Smooth muscle cell (in vitro differentiated cells): ENCODE results near the gene WSB1. TPM values are rescaled to one million over a fixed set of nuclear protein-coding genes. Genes with fewer than 3 reads are reported as not detected.

Experiments
- DNase-seq: peaks from one replicate; lab custom pipeline; 2025; ENCODE audit not compliant: unreplicated experiment; lab: John Stamatoyannopoulos, UW
- H2AFZ ChIP-seq: fragments of 200-600 bp; sonication (generic); 2 replicates; pipeline ENCODE4 v1.6.0; 2016; ENCODE audit warnings: antibody characterized with exemption, low read depth, mild to moderate bottlenecking
- H3F3A ChIP-seq: fragments of 200-600 bp; sonication (generic); 2 replicates; pipeline ENCODE4 v1.6.0; 2017; ENCODE audit warnings: antibody characterized with exemption, low read depth
- H3K27ac ChIP-seq: fragments of 200-600 bp; sonication (generic); 2 replicates; pipeline ENCODE4 v1.5.1; 2016; ENCODE audit warnings: low read depth, mild to moderate bottlenecking
- H3K27me3 ChIP-seq: fragments of 200-600 bp; sonication (generic); 2 replicates; pipeline ENCODE4 v1.6.1; 2016; ENCODE audit warnings: low read depth, mild to moderate bottlenecking
- H3K36me3 ChIP-seq: fragments of 200-600 bp; sonication (generic); 2 replicates; pipeline ENCODE4 v1.5.1; 2016; ENCODE audit warnings: low read depth
- H3K4me1 ChIP-seq: fragments of 200-600 bp; sonication (generic); 2 replicates; pipeline ENCODE4 v1.5.1; 2016; ENCODE audit warnings: low read depth
- H3K4me2 ChIP-seq: fragments of 200-600 bp; sonication (generic); 2 replicates; pipeline ENCODE4 v1.6.0; 2016; ENCODE audit warnings: mild to moderate bottlenecking
- H3K4me3 ChIP-seq: fragments of 200-600 bp; sonication (generic); 2 replicates; pipeline ENCODE4 v1.5.1; 2016; ENCODE audit warnings: mild to moderate bottlenecking
- H3K79me2 ChIP-seq: fragments of 200-600 bp; sonication (generic); 2 replicates; pipeline ENCODE4 v1.6.0; 2016; ENCODE audit warnings: low read depth, mild to moderate bottlenecking
- H3K9ac ChIP-seq: fragments of 200-600 bp; sonication (generic); 2 replicates; pipeline ENCODE4 v1.6.0; 2016; ENCODE audit warnings: low read depth
- H3K9me3 ChIP-seq: fragments of 200-600 bp; sonication (generic); replicated peaks from 2 replicates; pipeline ENCODE4 v1.5.1; 2016; ENCODE audit warnings: low read depth
- H4K20me1 ChIP-seq: fragments of 200-600 bp; sonication (generic); 2 replicates; pipeline ENCODE4 v1.6.0; 2016; ENCODE audit warnings: low read depth
- WGBS: methylation state at CpG from one replicate; pipeline ENCODE4 v1.1.7; 2016; ENCODE audit warnings: low lambda C conversion rate; 5-methylcytosine and 5-hydroxymethylcytosine counted together
- polyA plus RNA-seq: library from polyadenylated mRNA; unstranded; fragments of >200 nt; fragmentation: Nextera tagmentation; extraction: Ambion mirVana; gene quantifications from 2 replicates; pipeline ENCODE4 v1.2.1, GENCODE V29; 2016
- total RNA-seq: library from RNA; depleted of rRNA; stranded (reverse); fragments of >200 nt; gene quantifications from 2 replicates; pipeline ENCODE4 v1.2.3, GENCODE V29; 2014
- TF ChIP-seq, protein P1 (sequence below): fragments of 200-600 bp; sonication (generic); IDR thresholded peaks from 2 replicates; pipeline ENCODE4 v1.5.1; 2017; ENCODE audit warnings: borderline replicate concordance, mild to moderate bottlenecking, antibody characterized with exemption; ENCODE audit not compliant: insufficient read depth, poor library complexity, severe bottlenecking

WSB1 gene
- total and polyA plus RNA-seq, 2 experiments from 2014 or later = 156 to 256 TPM

DNA sequence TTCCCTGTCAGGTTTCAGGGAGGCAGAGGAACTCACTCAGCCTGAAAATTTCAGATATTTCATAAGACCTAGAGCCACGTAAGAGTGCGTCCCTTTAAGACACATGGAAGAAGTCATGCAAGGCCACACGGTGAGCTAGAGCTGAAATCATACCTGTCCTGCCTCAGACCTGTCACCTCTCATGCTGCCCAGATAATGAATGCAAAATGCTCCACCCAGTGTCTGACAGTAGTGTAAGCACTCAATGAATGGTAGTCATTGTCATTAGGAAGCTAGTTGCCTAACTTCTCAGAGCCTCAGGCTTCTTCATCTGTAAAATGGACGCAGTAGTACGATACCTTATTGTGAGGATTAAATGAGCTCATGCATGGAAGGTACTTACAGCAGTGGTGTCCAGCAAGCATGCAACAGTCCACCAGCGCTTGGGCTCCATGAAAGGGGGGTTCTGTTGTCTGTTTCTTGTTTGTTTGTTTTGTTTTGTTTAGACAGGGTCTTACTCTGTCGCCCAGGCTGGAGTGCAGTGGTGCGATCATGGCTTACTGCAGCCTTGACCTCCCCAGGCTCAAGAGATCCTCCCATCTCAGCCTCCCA lies 60.7 kb downstream of the WSB1 start:
- no peak for DNase-seq
- peak overlapping the region; percentile 89 for H3K4me2 ChIP-seq

DNA sequence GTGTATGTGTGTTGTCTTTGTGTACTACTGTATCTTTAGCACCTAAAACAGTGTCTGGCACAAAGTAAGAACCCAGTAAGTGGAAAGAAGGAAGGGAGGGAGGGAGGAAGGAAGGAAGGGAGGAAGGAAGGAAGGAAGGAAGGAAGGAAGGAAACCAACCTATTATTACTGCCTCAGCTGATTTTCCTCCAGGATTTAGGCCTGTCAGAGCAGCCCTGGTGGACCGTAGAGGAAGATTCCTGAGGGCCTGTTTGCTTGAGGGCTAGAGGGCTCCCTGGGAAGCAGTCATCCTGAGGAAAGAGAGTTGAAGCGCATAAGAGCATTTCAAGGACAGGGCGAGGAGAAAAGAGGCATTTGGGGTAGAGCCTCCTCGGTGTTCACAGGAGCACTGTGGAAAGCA lies 61.5 kb downstream of the WSB1 start:
- H3K4me2 ChIP-seq = no peak overlapping the region
- DNase-seq = no peak
- WGBS = 86% methylated on average over 4 of the region's 4 CpGs

More for the DNA sequence above, 60.7 kb downstream of the WSB1 start:
- no peaks in the 10 kb centered on the region for H3K79me2 ChIP-seq
- peaks cover 5% of the 10 kb centered on the region for H3K4me1 ChIP-seq
- TF ChIP-seq, protein P1, sequence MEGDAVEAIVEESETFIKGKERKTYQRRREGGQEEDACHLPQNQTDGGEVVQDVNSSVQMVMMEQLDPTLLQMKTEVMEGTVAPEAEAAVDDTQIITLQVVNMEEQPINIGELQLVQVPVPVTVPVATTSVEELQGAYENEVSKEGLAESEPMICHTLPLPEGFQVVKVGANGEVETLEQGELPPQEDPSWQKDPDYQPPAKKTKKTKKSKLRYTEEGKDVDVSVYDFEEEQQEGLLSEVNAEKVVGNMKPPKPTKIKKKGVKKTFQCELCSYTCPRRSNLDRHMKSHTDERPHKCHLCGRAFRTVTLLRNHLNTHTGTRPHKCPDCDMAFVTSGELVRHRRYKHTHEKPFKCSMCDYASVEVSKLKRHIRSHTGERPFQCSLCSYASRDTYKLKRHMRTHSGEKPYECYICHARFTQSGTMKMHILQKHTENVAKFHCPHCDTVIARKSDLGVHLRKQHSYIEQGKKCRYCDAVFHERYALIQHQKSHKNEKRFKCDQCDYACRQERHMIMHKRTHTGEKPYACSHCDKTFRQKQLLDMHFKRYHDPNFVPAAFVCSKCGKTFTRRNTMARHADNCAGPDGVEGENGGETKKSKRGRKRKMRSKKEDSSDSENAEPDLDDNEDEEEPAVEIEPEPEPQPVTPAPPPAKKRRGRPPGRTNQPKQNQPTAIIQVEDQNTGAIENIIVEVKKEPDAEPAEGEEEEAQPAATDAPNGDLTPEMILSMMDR = no peak
- H3K4me3 ChIP-seq = peak overlapping the region; percentile 63
- no peaks in the 10 kb centered on the region for H3K9me3 ChIP-seq
- peaks cover 35% of the 10 kb centered on the region for H3F3A ChIP-seq
- no peak overlapping the region for H3K9ac ChIP-seq
- H4K20me1 ChIP-seq = no peaks in the 10 kb centered on the region
- no peak overlapping the region for H3K27ac ChIP-seq
- H3K36me3 ChIP-seq = no peaks in the 10 kb centered on the region
- peak overlapping the region; percentile 94 for H2AFZ ChIP-seq
- WGBS = 76% methylated on average over 8 of the region's 8 CpGs
- H3K27me3 ChIP-seq = no peaks in the 10 kb centered on the region

DNA sequence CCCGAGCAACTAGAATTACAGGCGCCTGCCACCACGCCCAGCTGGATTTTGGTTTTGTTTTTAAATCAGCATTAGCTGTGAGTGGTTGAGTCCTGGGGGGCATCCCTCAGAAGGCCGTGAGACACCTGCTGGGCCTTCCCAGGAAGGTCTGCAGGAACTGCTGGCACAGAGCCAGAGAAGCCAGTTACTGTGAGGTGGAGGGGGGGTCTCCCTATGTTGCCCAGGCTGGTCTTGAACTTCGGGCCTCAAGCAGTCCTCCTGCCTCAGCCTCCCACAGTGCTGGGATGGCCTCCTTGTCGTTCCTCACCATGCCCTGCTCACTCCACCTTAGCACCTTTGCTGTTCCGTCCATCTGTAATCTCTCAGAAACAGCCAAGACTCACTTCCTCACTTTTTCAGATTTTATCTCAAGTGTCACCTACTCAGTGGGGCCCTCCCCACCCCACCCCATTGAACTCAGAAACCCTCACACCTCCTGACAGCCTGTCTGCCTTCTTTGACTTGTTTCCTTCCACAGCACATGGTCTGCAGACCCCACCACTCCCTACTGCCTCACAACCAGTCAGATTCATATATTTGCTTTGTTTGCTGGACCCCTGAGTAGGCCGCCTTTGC lies 62.3 kb downstream of the WSB1 start:
- Histone ChIP-seq H3K4me2 (no peak overlapping the region), H3K27ac (no peak overlapping the region), H3K79me2 (no peaks in the 10 kb centered on the region), H3K4me3 (no peak overlapping the region), H3K27me3 (no peaks in the 10 kb centered on the region), H3K9ac (no peak overlapping the region), H2AFZ (no peak overlapping the region), H3F3A (peaks cover 21% of the 10 kb centered on the region), H3K9me3 (no peaks in the 10 kb centered on the region), H3K36me3 (no peaks in the 10 kb centered on the region), H4K20me1 (no peaks in the 10 kb centered on the region), H3K4me1 (peaks cover 5% of the 10 kb centered on the region)
- no peak for DNase-seq
- 94% methylated on average over 7 of the region's 8 CpGs for WGBS
- TF ChIP-seq, protein P1 = no peak

More for the DNA sequence above, 61.5 kb downstream of the WSB1 start:
- TF ChIP-seq, protein P1 = no peak
- no peaks in the 10 kb centered on the region for H3K36me3 ChIP-seq
- no peak overlapping the region for H3K9ac ChIP-seq
- H3K27me3 ChIP-seq = no peaks in the 10 kb centered on the region
- H2AFZ ChIP-seq = no peak overlapping the region
- H3K79me2 ChIP-seq = no peaks in the 10 kb centered on the region
- H3K9me3 ChIP-seq = no peaks in the 10 kb centered on the region
- no peak overlapping the region for H3K4me3 ChIP-seq
- no peaks in the 10 kb centered on the region for H4K20me1 ChIP-seq
- peaks cover 5% of the 10 kb centered on the region for H3K4me1 ChIP-seq
- H3K27ac ChIP-seq = no peak overlapping the region
- peaks cover 26% of the 10 kb centered on the region for H3F3A ChIP-seq

DNA sequence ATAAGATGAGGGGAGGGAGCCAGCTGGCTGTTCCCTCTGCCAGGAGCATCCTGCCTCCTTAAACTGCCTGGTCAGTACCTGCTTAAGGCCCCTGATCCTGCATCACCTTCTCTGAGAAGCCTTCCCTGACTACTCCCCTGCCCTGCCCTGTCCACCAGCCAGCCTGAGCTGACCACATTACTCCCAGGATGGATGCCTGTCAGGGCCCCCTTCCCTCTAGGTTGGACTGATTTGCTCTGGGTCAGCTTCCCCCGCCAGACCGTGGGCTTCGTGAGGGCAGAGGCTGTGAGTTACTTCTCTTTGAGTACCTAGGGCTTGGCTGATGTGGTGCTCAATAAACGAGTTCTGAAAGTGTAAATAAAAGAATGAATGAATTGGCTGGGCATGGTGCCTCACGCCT lies 63.3 kb downstream of the WSB1 start:
- 94% methylated on average over 5 of the region's 5 CpGs for WGBS
- H3K27ac ChIP-seq = no peak overlapping the region
- peaks cover 5% of the 10 kb centered on the region for H3K4me1 ChIP-seq
- no peak overlapping the region for H3K4me2 ChIP-seq
- H3K9me3 ChIP-seq = no peaks in the 10 kb centered on the region
- DNase-seq = no peak
- no peak overlapping the region for H2AFZ ChIP-seq
- H3K79me2 ChIP-seq = no peaks in the 10 kb centered on the region
- H3K27me3 ChIP-seq = no peaks in the 10 kb centered on the region
- H3K9ac ChIP-seq = no peak overlapping the region
- H3F3A ChIP-seq = peaks cover 10% of the 10 kb centered on the region
- H4K20me1 ChIP-seq = no peaks in the 10 kb centered on the region
- no peak overlapping the region for H3K4me3 ChIP-seq
- H3K36me3 ChIP-seq = no peaks in the 10 kb centered on the region
- TF ChIP-seq, protein P1 = no peak
